CD4-positive, alpha-beta memory T cell (primary cell): ENCODE measurements around the gene GSX2. TPM values are rescaled to one million over a fixed set of nuclear protein-coding genes. Genes with fewer than 3 reads are reported as not detected.
"Not testable (repeated sequence)": the region's sequence is repeated elsewhere in the genome, so short reads cannot be mapped to it uniquely, and the experiment has no call there.

Experiments
- CTCF ChIA-PET: fragments of 350-600 bp; sonication (Branson Sonifier 250); formaldehyde crosslinking; loops from one replicate; lab custom pipeline; 2021; ENCODE audit warnings: inconsistent platforms; ENCODE audit not compliant: partially characterized antibody; lab: Charles Lee
- POLR2A ChIA-PET: fragments of 350-600 bp; sonication (Branson Sonifier 250); formaldehyde crosslinking; loops from one replicate; lab custom pipeline; 2021; ENCODE audit not compliant: partially characterized antibody; lab: Charles Lee
- DNase-seq, 5 donors: peaks; one replicate each; pipeline versions ENCODE4 v3.0.0 to v3.0.0-alpha.2; 2020 to 2022; ENCODE audit warnings: mixed read lengths in 1 of 5
- H3K27ac ChIP-seq: one replicate; pipeline ENCODE4 v1.7.0; 2013; ENCODE audit warnings: low read depth, low read length
- H3K27me3 ChIP-seq: 2 replicates; pipeline ENCODE4 v1.7.0; 2013; ENCODE audit warnings: mild to moderate bottlenecking, low read length, moderate library complexity; ENCODE audit not compliant: insufficient read depth
- H3K36me3 ChIP-seq: 2 replicates; pipeline ENCODE4 v1.7.0; 2013; ENCODE audit warnings: mild to moderate bottlenecking, low read length, moderate library complexity; ENCODE audit not compliant: insufficient read depth
- H3K4me1 ChIP-seq: 2 replicates; pipeline ENCODE4 v1.7.0; 2013; ENCODE audit warnings: mild to moderate bottlenecking, low read length, moderate library complexity; ENCODE audit not compliant: insufficient read depth
- H3K4me3 ChIP-seq, 2 donors: one replicate each; pipeline ENCODE4 v1.7.0; 2013; ENCODE audit warnings: low read length in 2 of 2, mild to moderate bottlenecking in 1 of 2
- H3K9me3 ChIP-seq, 2 donors: one replicate each; pipeline ENCODE4 v1.7.0; 2013; ENCODE audit warnings: low read length in 2 of 2, control low read depth in 1 of 2; ENCODE audit not compliant: control insufficient read depth in 1 of 2
- H3K27ac Mint-ChIP-seq, 7 donors: one replicate each; pipeline ENCODE4 v1.8.0; 2020 to 2021; ENCODE audit warnings: mixed read lengths in 7 of 7, mild to moderate bottlenecking in 6 of 7, inconsistent platforms in 3 of 7, moderate library complexity in 3 of 7
- H3K27me3 Mint-ChIP-seq, 2 donors: one replicate each; pipeline ENCODE4 v1.8.0; 2020 to 2021; ENCODE audit warnings: mixed read lengths in 2 of 2
- H3K36me3 Mint-ChIP-seq, 2 donors: one replicate each; pipeline ENCODE4 v1.8.0; 2020 to 2021; ENCODE audit warnings: mixed read lengths in 2 of 2, inconsistent platforms in 1 of 2, mild to moderate bottlenecking in 1 of 2
- H3K4me1 Mint-ChIP-seq, 4 donors: one replicate each; pipeline ENCODE4 v1.8.0; 2020 to 2021; ENCODE audit warnings: mixed read lengths in 4 of 4, mild to moderate bottlenecking in 1 of 4
- H3K4me3 Mint-ChIP-seq, 8 donors: one replicate each; pipeline ENCODE4 v1.8.0; 2020 to 2021; ENCODE audit warnings: mixed read lengths in 8 of 8, mild to moderate bottlenecking in 7 of 8, moderate library complexity in 6 of 8, inconsistent platforms in 3 of 8
- H3K9me3 Mint-ChIP-seq, 8 donors: one replicate each; pipeline ENCODE4 v1.8.0; 2020 to 2021; ENCODE audit warnings: mixed read lengths in 8 of 8, mild to moderate bottlenecking in 5 of 8, inconsistent platforms in 3 of 8, moderate library complexity in 1 of 8
- intact Hi-C: fragments of 100-400 bp; cut with micrococcal nuclease; formaldehyde crosslinking; loops from one replicate; pipeline ENCODE4 v1.15.1; 2023
- polyA plus RNA-seq, 2 donors: library from polyadenylated mRNA; unstranded; fragments of 300-500 nt; fragmentation: Illumina TruSeq; gene quantifications; one replicate each; pipeline ENCODE4 v1.2.3, GENCODE V29; 2021
- total RNA-seq, 2 experiments: library from RNA; stranded (reverse); gene quantifications; one replicate each; pipeline ENCODE4 v1.2.3, GENCODE V29; 2021

Gene GSX2
- total and polyA plus RNA-seq, 4 experiments from 2014 or later = not detected

- no peak for DNase-seq
- H3K36me3 ChIP-seq = no peaks in the 10 kb centered on the region
- ChIA-PET CTCF (interaction anchor here (1.4 kb wide), 1 partner anchor 12 kb away, joined by 3 read pairs; no protein-coding TSS in a partner anchor), POLR2A (no interaction called here)
- peaks cover 0 to 2% (median 0%) of the 10 kb centered on the region in 8 donors for H3K9me3 Mint-ChIP-seq
- no peak overlapping the region for H3K27ac ChIP-seq
- intact Hi-C loops = no loop called here
- no peak overlapping the region for H3K4me3 ChIP-seq
- no peaks in the 10 kb centered on the region for H3K9me3 ChIP-seq
- peaks cover 41% of the 10 kb centered on the region for H3K27me3 ChIP-seq
- peaks cover 20% of the 10 kb centered on the region for H3K4me1 ChIP-seq
- H3K36me3 Mint-ChIP-seq = no peaks in the 10 kb centered on the region
- peak overlapping the region in 2 of 8 donors; percentile 23 to 40 for H3K4me3 Mint-ChIP-seq
- no peak overlapping the region for H3K27ac Mint-ChIP-seq
- peaks cover 53 to 56% of the 10 kb centered on the region in 2 donors for H3K27me3 Mint-ChIP-seq
- peaks cover 11 to 34% (median 20%) of the 10 kb centered on the region in 4 donors for H3K4me1 Mint-ChIP-seq
Observed at GRCh38 chr4:54110019-54110416, 10.1 kb downstream of the GSX2 start.

GRCh38 chr4:54113206-54113605, 13.2 kb downstream of the GSX2 start:
- not testable (repeated sequence) for H3K9me3 Mint-ChIP-seq

GRCh38 chr4:54116246-54116645, 16.3 kb downstream of the GSX2 start:
- POLR2A ChIA-PET, H3K9me3 Mint-ChIP-seq, H3K27me3 ChIP-seq, intact Hi-C loops, H3K27ac ChIP-seq, CTCF ChIA-PET, H3K4me3 Mint-ChIP-seq, H3K9me3 ChIP-seq, H3K4me3 ChIP-seq, H3K4me1 ChIP-seq, H3K27ac Mint-ChIP-seq, H3K36me3 Mint-ChIP-seq, H3K36me3 ChIP-seq, H3K4me1 Mint-ChIP-seq, DNase-seq: not testable (repeated sequence)
- peaks cover 25 to 28% of the 10 kb centered on the region in 2 donors for H3K27me3 Mint-ChIP-seq

More at GRCh38 chr4:54113206-54113605, 13.2 kb downstream of the GSX2 start:
- DNase-seq, POLR2A ChIA-PET, CTCF ChIA-PET, H3K9me3 ChIP-seq, H3K4me3 Mint-ChIP-seq, H3K4me3 ChIP-seq, H3K36me3 ChIP-seq, H3K27ac ChIP-seq, H3K27ac Mint-ChIP-seq, intact Hi-C loops, H3K36me3 Mint-ChIP-seq: not testable (repeated sequence)
- peaks cover 7 to 26% (median 11%) of the 10 kb centered on the region in 4 donors for H3K4me1 Mint-ChIP-seq
- peaks cover 43 to 48% of the 10 kb centered on the region in 2 donors for H3K27me3 Mint-ChIP-seq
- Histone ChIP-seq H3K27me3 (peaks cover 20% of the 10 kb centered on the region), H3K4me1 (peaks cover 15% of the 10 kb centered on the region)

GRCh38 chr4:54118850-54119589, 19.1 kb downstream of the GSX2 start:
- ChIA-PET CTCF (no interaction called here), POLR2A (no interaction called here)
- no peak for DNase-seq
- H3K4me3 Mint-ChIP-seq = no peak overlapping the region
- Histone ChIP-seq H3K36me3 (no peaks in the 10 kb centered on the region), H3K9me3 (no peaks in the 10 kb centered on the region), H3K27me3 (peaks cover 4% of the 10 kb centered on the region), H3K27ac (no peak overlapping the region), H3K4me1 (no peaks in the 10 kb centered on the region), H3K4me3 (no peak overlapping the region)
- no peaks in the 10 kb centered on the region for H3K36me3 Mint-ChIP-seq
- H3K9me3 Mint-ChIP-seq = peaks cover 0 to 3% (median 0%) of the 10 kb centered on the region in 8 donors
- peaks cover 14 to 20% of the 10 kb centered on the region in 2 donors for H3K27me3 Mint-ChIP-seq
- intact Hi-C loops = no loop called here
- H3K4me1 Mint-ChIP-seq = no peaks in the 10 kb centered on the region
- no peak overlapping the region for H3K27ac Mint-ChIP-seq

- Histone ChIP-seq H3K27ac (no peak overlapping the region), H3K4me3 (no peak overlapping the region), H3K27me3 (no peaks in the 10 kb centered on the region), H3K4me1 (no peaks in the 10 kb centered on the region), H3K36me3 (no peaks in the 10 kb centered on the region), H3K9me3 (no peaks in the 10 kb centered on the region)
- intact Hi-C loops = no loop called here
- ChIA-PET POLR2A (no interaction called here), CTCF (interaction anchor here (1.3 kb wide), 1 partner anchor 114 kb away, joined by 4 read pairs; no protein-coding TSS in a partner anchor)
- H3K36me3 Mint-ChIP-seq = no peaks in the 10 kb centered on the region
- H3K4me3 Mint-ChIP-seq = no peak overlapping the region
- no peaks in the 10 kb centered on the region for H3K4me1 Mint-ChIP-seq
- no peaks in the 10 kb centered on the region for H3K9me3 Mint-ChIP-seq
- peaks cover 11 to 16% of the 10 kb centered on the region in 2 donors for H3K27me3 Mint-ChIP-seq
- DNase-seq = no peak
- no peak overlapping the region for H3K27ac Mint-ChIP-seq
Observed at GRCh38 chr4:54120518-54120917, 20.6 kb downstream of the GSX2 start.

GRCh38 chr4:54127660-54128059, 27.7 kb downstream of the GSX2 start:
- ChIA-PET CTCF (no interaction called here), POLR2A (no interaction called here)
- no peak for DNase-seq
- no peaks in the 10 kb centered on the region for H3K4me1 Mint-ChIP-seq
- no peaks in the 10 kb centered on the region for H3K36me3 ChIP-seq
- no peaks in the 10 kb centered on the region for H3K4me1 ChIP-seq
- H3K27ac ChIP-seq = no peak overlapping the region
- no peaks in the 10 kb centered on the region for H3K9me3 ChIP-seq
- no peak overlapping the region for H3K4me3 Mint-ChIP-seq
- no peak overlapping the region for H3K4me3 ChIP-seq
- H3K9me3 Mint-ChIP-seq = peaks cover 3 to 34% (median 25%) of the 10 kb centered on the region in 8 donors
- intact Hi-C loops = no loop called here
- H3K27ac Mint-ChIP-seq = no peak overlapping the region
- peaks cover 5 to 7% of the 10 kb centered on the region in 2 donors for H3K36me3 Mint-ChIP-seq
- H3K27me3 Mint-ChIP-seq = peaks cover 14 to 18% of the 10 kb centered on the region in 2 donors
- H3K27me3 ChIP-seq = no peaks in the 10 kb centered on the region

- POLR2A ChIA-PET, H3K4me3 ChIP-seq, H3K27ac ChIP-seq, H3K27me3 ChIP-seq, H3K4me3 Mint-ChIP-seq, H3K27ac Mint-ChIP-seq, H3K4me1 Mint-ChIP-seq, DNase-seq, H3K36me3 ChIP-seq, intact Hi-C loops, CTCF ChIA-PET, H3K36me3 Mint-ChIP-seq, H3K4me1 ChIP-seq, H3K9me3 ChIP-seq: not testable (repeated sequence)
- Mint-ChIP-seq H3K9me3 (peaks cover 3 to 38% (median 26%) of the 10 kb centered on the region in 8 donors), H3K27me3 (peaks cover 16 to 20% of the 10 kb centered on the region in 2 donors)
Observed at GRCh38 chr4:54128694-54129093, 28.7 kb downstream of the GSX2 start.
